ENCODE measurements around the gene SH2D2A. TPM values are rescaled to one million over a fixed set of nuclear protein-coding genes. Genes with fewer than 3 reads are reported as not detected.

SH2D2A gene
- total RNA-seq, 1 donor from 2014 or later, result 2.3 TPM

- ATAC-seq (ENCODE audit: low read depth) (no peak), DNase-seq (no peak)
- intact Hi-C loops (cut with micrococcal nuclease), result no loop called here
- no peak for TF ChIP-seq CTCF (IDR thresholded peaks at IDR 0.05)
- H3K9me3 Mint-ChIP-seq, result no peaks in the 10 kb centered on the region
- H3K36me3 Mint-ChIP-seq (ENCODE audit: low read depth), result peaks cover 78% of the 10 kb centered on the region
- POLR2A ChIA-PET, result interaction anchor here (0.7 kb wide), 1 partner anchor 18 kb away, joined by 3 read pairs; the partner anchor contains the start of gene PRCC
- H3K4me1 Mint-ChIP-seq, result peaks cover 7% of the 10 kb centered on the region
- H3K4me3 Mint-ChIP-seq, result no peak overlapping the region
- no peak overlapping the region for H3K27ac Mint-ChIP-seq
- CTCF ChIA-PET, result no interaction called here
- no peaks in the 10 kb centered on the region for H3K27me3 Mint-ChIP-seq
Observed at GRCh38 chr1:156785458-156785857, 31.2 kb downstream of the SH2D2A start.

GRCh38 chr1:156781585-156782186 lies 35.0 kb downstream of the SH2D2A start:
- no peak overlapping the region for H3K27ac Mint-ChIP-seq
- TF ChIP-seq CTCF (IDR thresholded peaks at IDR 0.05), result no peak
- CTCF ChIA-PET, result interaction anchor here (1.2 to 1.4 kb wide), 2 partner anchors 56 to 92 kb away, joined by 3 to 7 read pairs; no protein-coding TSS in a partner anchor
- DNase-seq (no peak), ATAC-seq (ENCODE audit: low read depth) (no peak)
- no peaks in the 10 kb centered on the region for H3K27me3 Mint-ChIP-seq
- H3K9me3 Mint-ChIP-seq, result no peaks in the 10 kb centered on the region
- peaks cover 20% of the 10 kb centered on the region for H3K4me1 Mint-ChIP-seq
- H3K36me3 Mint-ChIP-seq (ENCODE audit: low read depth), result peaks cover 58% of the 10 kb centered on the region
- intact Hi-C loops (cut with micrococcal nuclease), result no loop called here
- POLR2A ChIA-PET, result no interaction called here
- no peak overlapping the region for H3K4me3 Mint-ChIP-seq

- H3K36me3 Mint-ChIP-seq (ENCODE audit: low read depth), result peaks cover 51% of the 10 kb centered on the region
- ATAC-seq (ENCODE audit: low read depth) (no peak), DNase-seq (no peak)
- no peaks in the 10 kb centered on the region for H3K27me3 Mint-ChIP-seq
- H3K4me1 Mint-ChIP-seq, result peaks cover 39% of the 10 kb centered on the region
- no peak overlapping the region for H3K4me3 Mint-ChIP-seq
- intact Hi-C loops (cut with micrococcal nuclease), result no loop called here
- no peak overlapping the region for H3K27ac Mint-ChIP-seq
- POLR2A ChIA-PET, result no interaction called here
- TF ChIP-seq CTCF (IDR thresholded peaks at IDR 0.05), result no peak
- H3K9me3 Mint-ChIP-seq, result no peaks in the 10 kb centered on the region
- CTCF ChIA-PET, result no interaction called here
Observed at GRCh38 chr1:156777573-156777972, 39.1 kb downstream of the SH2D2A start.

GRCh38 chr1:156776942-156777341 lies 39.7 kb downstream of the SH2D2A start:
- Mint-ChIP-seq H3K4me3 (no peak overlapping the region), H3K9me3 (no peaks in the 10 kb centered on the region), H3K36me3 (ENCODE audit: low read depth) (peaks cover 51% of the 10 kb centered on the region), H3K4me1 (peaks cover 46% of the 10 kb centered on the region), H3K27ac (no peak overlapping the region), H3K27me3 (no peaks in the 10 kb centered on the region)
- no peak for TF ChIP-seq CTCF (IDR thresholded peaks at IDR 0.05)
- DNase-seq (no peak), ATAC-seq (ENCODE audit: low read depth) (no peak)
- intact Hi-C loops (cut with micrococcal nuclease), result no loop called here
- ChIA-PET POLR2A (no interaction called here), CTCF (no interaction called here)

GRCh38 chr1:156775799-156776198 lies 40.8 kb downstream of the SH2D2A start:
- no peak overlapping the region for H3K27ac Mint-ChIP-seq
- peaks cover 47% of the 10 kb centered on the region for H3K36me3 Mint-ChIP-seq (ENCODE audit: low read depth)
- CTCF ChIA-PET, result no interaction called here
- DNase-seq (no peak), ATAC-seq (ENCODE audit: low read depth) (no peak)
- no peak for TF ChIP-seq CTCF (IDR thresholded peaks at IDR 0.05)
- peaks cover 50% of the 10 kb centered on the region for H3K4me1 Mint-ChIP-seq
- H3K4me3 Mint-ChIP-seq, result no peak overlapping the region
- POLR2A ChIA-PET, result no interaction called here
- no peaks in the 10 kb centered on the region for H3K27me3 Mint-ChIP-seq
- no peaks in the 10 kb centered on the region for H3K9me3 Mint-ChIP-seq
- intact Hi-C loops (cut with micrococcal nuclease), result no loop called here
